Central memory CD4-positive, alpha-beta T cell (primary cell): ENCODE results near the gene PFDN5.

Experiments
- DNase-seq: peaks from one replicate; pipeline ENCODE4 v3.0.0; 2022
- total RNA-seq, 3 experiments: gene quantifications; one replicate each; lab custom pipeline; 2026; lab: John Stamatoyannopoulos, UW

The PFDN5 gene
- total RNA-seq, result 13.5 to 20.3 (median 13.7) reads per million in 3 experiments

GRCh38 chr12:53295070-53295890 is at the start of gene PFDN5:
Gene PFDN5 (plus strand): TSS chr12:53295542. CDS start chr12:53295568, 26 bp downstream.
- peak; percentile 89 for DNase-seq

GRCh38 chr12:53251477-53252348 is 43.6 kb upstream of the PFDN5 start:
- DNase-seq, result peak; percentile 66

DNA sequence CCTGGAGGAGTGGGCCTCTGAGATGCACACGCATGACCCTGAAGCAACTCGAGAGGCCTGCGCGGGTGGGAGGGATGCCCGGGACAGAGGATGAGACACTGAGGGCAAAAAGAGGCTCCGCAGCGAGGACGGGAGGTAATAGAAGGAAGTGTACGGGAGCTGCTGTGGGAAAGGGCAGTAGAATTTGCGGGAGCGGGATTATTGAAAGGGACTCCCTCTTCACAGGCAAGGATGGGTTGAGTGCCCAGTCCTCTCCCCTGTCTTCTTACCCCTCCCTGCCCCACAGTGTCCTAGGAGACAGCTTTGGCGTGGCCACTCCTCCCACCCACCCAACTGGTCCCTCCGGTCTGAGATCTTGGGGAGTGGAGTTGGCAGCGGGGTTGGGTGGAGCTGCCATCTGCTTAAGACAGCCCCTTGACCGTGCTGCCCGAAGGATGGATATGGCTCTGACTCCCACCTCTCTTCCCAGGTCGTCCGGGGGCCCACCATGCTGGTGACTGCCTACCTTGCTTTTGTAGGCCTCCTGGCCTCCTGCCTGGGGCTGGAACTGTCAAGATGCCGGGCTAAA is 42.9 kb upstream of the PFDN5 start:
- DNase-seq, result no peak

DNA sequence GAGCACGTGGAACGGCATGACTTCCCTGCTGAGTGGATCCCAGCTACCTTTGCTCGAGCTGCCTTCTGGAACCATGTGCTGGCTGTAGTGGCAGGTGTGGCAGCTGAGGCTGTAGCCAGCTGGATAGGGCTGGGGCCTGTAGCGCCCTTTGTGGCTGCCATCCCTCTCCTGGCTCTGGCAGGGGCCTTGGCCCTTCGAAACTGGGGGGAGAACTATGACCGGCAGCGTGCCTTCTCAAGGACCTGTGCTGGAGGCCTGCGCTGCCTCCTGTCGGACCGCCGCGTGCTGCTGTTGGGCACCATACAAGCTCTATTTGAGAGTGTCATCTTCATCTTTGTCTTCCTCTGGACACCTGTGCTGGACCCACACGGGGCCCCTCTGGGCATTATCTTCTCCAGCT is 42.0 kb upstream of the PFDN5 start:
- DNase-seq, result no peak

- no peak for DNase-seq
Measured at GRCh38 chr12:53254816-53255545, 40.4 kb upstream of the PFDN5 start.

- no peak for DNase-seq
Measured at GRCh38 chr12:53255996-53256395, 39.3 kb upstream of the PFDN5 start.

- no peak for DNase-seq
Measured at GRCh38 chr12:53258541-53259539, 36.5 kb upstream of the PFDN5 start.

DNA sequence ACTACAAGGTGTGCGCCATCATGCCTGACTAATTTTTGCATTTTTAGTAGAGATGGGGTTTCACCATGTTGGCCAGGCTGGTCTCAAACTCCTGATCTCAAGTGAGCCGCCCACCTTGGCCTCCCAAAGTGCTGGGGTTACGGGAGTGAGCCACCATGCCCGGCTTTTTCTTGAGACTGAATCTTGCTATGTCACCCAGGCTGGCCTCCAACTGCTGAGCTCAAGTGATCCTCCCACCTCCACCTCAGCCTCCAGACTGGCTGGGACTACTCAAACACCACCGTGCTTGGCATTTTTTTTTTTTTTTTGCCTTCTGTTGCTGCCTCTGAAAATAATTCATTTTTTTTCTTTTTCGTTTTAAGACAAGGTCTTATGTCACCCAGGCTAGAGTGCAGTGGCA is 35.5 kb upstream of the PFDN5 start:
- no peak for DNase-seq

- DNase-seq, result no peak
Measured at GRCh38 chr12:53265783-53266182, 29.6 kb upstream of the PFDN5 start.

DNA sequence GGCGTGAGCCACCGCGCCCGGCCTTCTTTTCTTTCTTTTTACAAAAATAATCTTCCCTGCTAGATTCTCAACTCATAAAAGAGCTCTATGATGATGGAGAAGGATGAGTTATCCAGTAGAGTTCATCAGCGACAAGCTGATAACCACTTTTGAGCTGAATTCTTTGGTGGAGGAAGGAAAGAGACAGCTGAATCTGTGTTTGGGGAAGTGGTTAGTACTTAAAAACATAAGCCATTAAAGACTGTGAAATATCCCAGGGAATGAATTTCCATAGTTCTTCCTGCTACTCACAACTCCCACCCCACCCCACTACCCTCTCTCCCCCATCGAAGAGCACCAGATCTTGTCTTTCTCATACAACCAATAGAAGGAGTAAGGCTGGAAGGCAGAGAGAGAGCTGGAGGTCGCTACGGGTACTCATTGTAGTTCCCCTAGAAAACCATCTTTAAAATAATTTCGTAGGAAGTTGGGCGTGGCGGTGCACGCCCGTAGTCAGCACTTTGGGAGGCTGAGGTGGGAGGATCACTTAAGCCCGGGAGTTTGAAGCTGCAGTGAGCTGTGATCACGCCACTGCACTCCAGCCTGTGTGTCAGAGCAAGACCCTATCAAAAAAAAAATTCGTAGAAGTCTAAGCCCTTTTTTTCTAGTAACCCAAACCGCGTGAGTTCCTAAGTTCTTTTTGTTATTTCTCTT is 27.9 kb upstream of the PFDN5 start:
- DNase-seq, result no peak

- peak; percentile 78 for DNase-seq
Measured at GRCh38 chr12:53267999-53268629, 27.2 kb upstream of the PFDN5 start, which contains the start of gene ESPL1. Gene ESPL1 (plus strand): TSS chr12:53268299. CDS start chr12:53268767, 468 bp downstream.

GRCh38 chr12:53268630-53269562 is 26.4 kb upstream of the PFDN5 start:
- DNase-seq, result no peak

DNA sequence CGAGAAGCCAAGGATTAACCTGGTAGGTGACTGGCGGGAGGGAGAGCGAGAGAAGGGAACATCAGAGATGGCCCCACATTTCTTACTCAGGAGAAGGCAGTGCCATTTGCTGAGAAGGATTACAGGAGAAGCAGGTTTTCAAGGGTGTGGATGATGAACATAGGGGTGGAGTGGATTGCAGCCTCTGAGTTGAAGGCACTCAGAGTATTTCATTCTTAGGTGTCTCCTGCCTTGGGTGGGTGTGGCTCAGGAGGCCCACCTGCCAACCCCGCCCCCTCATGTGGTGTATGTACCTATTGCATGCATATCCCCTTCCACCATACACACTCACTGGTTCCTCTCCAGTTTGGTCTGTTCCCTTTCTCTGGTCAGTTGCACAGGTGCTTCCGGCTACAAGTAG is 20.9 kb upstream of the PFDN5 start:
- no peak for DNase-seq

GRCh38 chr12:53276511-53276910 is 18.8 kb upstream of the PFDN5 start:
- DNase-seq, result no peak

GRCh38 chr12:53277981-53278380 is 17.4 kb upstream of the PFDN5 start:
- no peak for DNase-seq

DNA sequence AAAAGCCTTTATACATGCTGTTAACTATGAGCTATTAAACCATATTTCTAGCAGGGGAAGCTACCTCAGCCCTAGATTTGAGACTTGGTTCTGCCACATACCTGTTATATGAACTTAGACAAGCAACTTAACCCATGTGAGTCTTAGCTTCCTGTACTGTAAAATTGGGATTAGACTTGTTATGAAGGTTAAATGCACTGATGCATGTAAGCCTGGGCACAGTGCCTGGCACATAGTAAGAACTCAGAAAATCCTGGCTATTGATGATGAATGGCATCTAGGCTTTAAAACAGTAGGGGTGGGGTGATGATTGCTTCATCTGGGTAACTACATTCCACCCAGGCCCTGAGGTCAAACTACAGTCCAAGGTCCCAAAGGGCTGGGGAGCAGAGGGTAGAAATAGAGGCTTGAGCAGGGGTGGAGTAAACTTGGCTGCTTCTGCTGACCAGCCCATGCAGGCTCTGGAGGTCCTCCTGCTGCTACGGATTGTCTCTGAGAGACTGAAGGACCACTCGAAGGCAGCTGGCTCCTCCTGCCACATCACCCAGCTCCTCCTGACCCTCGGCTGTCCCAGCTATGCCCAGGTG is 16.0 kb upstream of the PFDN5 start:
- DNase-seq, result no peak

DNA sequence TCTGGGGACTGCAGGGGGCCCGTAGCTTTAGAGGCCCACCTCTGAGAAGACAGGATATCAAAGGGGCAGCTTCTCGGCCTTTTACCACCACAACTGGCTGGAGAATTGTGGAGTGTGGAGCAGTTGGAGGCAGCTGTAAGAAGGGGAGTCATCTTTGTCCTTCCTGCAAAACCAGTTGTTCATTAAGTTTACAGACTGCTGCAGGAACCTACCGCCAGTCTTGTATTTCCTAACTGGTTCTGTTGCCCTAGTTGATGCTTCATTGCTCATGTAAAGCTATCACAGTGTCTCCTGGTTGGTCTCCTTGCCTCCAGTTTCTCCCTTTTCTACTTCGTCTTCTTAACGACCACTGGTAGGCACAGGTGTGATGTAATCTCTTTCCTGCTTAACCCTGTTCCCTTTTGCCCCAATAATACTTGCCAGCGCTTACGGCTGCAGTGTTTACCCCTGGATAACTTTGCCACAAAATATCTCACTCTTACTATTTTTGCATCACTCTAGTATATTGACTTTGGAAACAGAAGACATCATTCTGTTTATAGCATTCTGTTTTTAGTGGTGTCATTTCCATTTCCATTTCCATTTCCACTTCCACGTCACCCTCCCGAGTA is 15.3 kb upstream of the PFDN5 start:
- no peak for DNase-seq

DNA sequence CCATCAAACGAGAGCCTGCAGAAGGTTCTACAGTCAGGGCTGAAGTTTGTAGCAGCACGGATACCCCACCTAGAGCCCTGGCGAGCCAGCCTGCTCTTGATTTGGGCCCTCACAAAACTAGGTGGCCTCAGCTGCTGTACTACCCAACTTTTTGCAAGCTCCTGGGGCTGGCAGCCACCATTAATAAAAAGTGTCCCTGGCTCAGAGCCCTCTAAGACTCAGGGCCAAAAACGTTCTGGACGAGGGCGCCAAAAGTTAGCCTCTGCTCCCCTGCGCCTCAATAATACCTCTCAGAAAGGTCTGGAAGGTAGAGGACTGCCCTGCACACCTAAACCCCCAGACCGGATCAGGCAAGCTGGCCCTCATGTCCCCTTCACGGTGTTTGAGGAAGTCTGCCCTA is 8.9 kb upstream of the PFDN5 start:
- no peak for DNase-seq
